Heart left ventricle (tissue), 13 donors: Measurements from ENCODE around the gene RANGRF.

Experiments used
- CTCF ChIP-seq, 12 donors: fragments of 200-600 bp; sonication (generic) in 4 of 12; IDR thresholded peaks; one replicate each; pipeline versions ENCODE4 v1.5.0 to v1.8.0; 2018 to 2022; ENCODE audit warnings: antibody characterized with exemption in 12 of 12, mild to moderate bottlenecking in 5 of 12
- POLR2A ChIP-seq, 2 donors: fragments of 450-650 bp; IDR thresholded peaks; one replicate each; pipeline ENCODE4 v1.6.1; 2017; ENCODE audit warnings: antibody characterized with exemption in 2 of 2, mild to moderate bottlenecking in 2 of 2, moderate library complexity in 2 of 2
- donor health status: ischemic (EF 13 %, LVEDD 7.1; RV severe dilation, severe dysfunction).
- donor health status: DM: no; HTN: yes; CAD: no.
- donor health status: DM: no; HTN: no; CAD: no.
- donor health status: ischemic (EF 25% LVEDD 6.9; RV normal size, moderate dysfunction).
- donor health status: ischemic (EF 25% LVEDD 5.7; RV mildly dilated, moderate dysfunction).
- donor health status: ischemic (EF 35%, LVEDD 5.7; RV mildly dilated, moderate dysfunction).
- donor health status: nonischemic (EF 11% LVEDD 7.7; RV severe dilation, severe dysfunction).
- donor health status: DM: yes; HTN: yes; CAD: no.
- donor health status: PGD.
- donor health status: ischemic (EF 29% LVEDD 5.4; RV normal size, mild dysfunction).
- donor health status: nonischemic (EF 23%, LVEDD 6.1; RV moderate dilation, normal function).

GRCh38 chr17:8274816-8275215, 13.7 kb upstream of the RANGRF start:
- TF ChIP-seq CTCF (IDR thresholded peaks at IDR 0.05): no peak
- TF ChIP-seq POLR2A (IDR thresholded peaks at IDR 0.05): no peak
